Stimulated activated CD4-positive, alpha-beta T cell treated with anti-CD3 and anti-CD28 coated beads, Interleukin-4, amount 100 ng/mL, for 1 hour (primary cell): ENCODE data around the gene CADPS2.
"Not testable (repeated sequence)": the region's sequence is repeated elsewhere in the genome, so short reads cannot be mapped to it uniquely, and the experiment has no call there.

Experiments used
- DNase-seq: peaks from one replicate; pipeline ENCODE4 v3.0.0-alpha.2; 2020

CADPS2 gene

GRCh38 chr7:122702872-122703510 is 183.3 kb downstream of the CADPS2 start, which contains the start of gene RNF148:
Gene RNF148, minus strand, starts transcription at chr7:122702922. Its CDS starts 172 bp downstream, at chr7:122702750.
- DNase-seq = no peak

- no peak for DNase-seq
Observed at GRCh38 chr7:122699017-122699416, 187.2 kb downstream of the CADPS2 start, which contains the start of gene RNF133. Gene RNF133, minus strand, starts transcription at chr7:122699117. Its CDS starts 199 bp downstream, at chr7:122698918.

- no peak for DNase-seq
Observed at GRCh38 chr7:122695816-122696215, 190.4 kb downstream of the CADPS2 start.

GRCh38 chr7:122694697-122695096 is 191.6 kb downstream of the CADPS2 start:
- no peak for DNase-seq

- no peak for DNase-seq
Observed at GRCh38 chr7:122692769-122693309, 193.4 kb downstream of the CADPS2 start.

- no peak for DNase-seq
Observed at GRCh38 chr7:122691569-122692235, 194.6 kb downstream of the CADPS2 start.

GRCh38 chr7:122689346-122690109 is 196.7 kb downstream of the CADPS2 start:
- no peak for DNase-seq

GRCh38 chr7:122688400-122688998 is 197.8 kb downstream of the CADPS2 start:
- DNase-seq = no peak

GRCh38 chr7:122686360-122686878 is 199.8 kb downstream of the CADPS2 start:
- DNase-seq = no peak

- no peak for DNase-seq
Observed at GRCh38 chr7:122684504-122684903, 201.8 kb downstream of the CADPS2 start.

- DNase-seq = no peak
Observed at GRCh38 chr7:122682815-122683550, 203.3 kb downstream of the CADPS2 start.

- not testable (repeated sequence) for DNase-seq
Observed at GRCh38 chr7:122681186-122681585, 205.1 kb downstream of the CADPS2 start.

- DNase-seq = no peak
Observed at GRCh38 chr7:122679813-122680212, 206.4 kb downstream of the CADPS2 start.

- DNase-seq = not testable (repeated sequence)
Observed at GRCh38 chr7:122679269-122679709, 207.0 kb downstream of the CADPS2 start.

- DNase-seq = no peak
Observed at GRCh38 chr7:122677149-122677548, 209.1 kb downstream of the CADPS2 start.

GRCh38 chr7:122676466-122676865 is 209.8 kb downstream of the CADPS2 start:
- no peak for DNase-seq

- DNase-seq = no peak
Observed at GRCh38 chr7:122675621-122676020, 210.6 kb downstream of the CADPS2 start.

GRCh38 chr7:122675011-122675410 is 211.2 kb downstream of the CADPS2 start:
- DNase-seq = no peak

GRCh38 chr7:122674502-122674901 is 211.8 kb downstream of the CADPS2 start:
- no peak for DNase-seq

GRCh38 chr7:122673951-122674350 is 212.3 kb downstream of the CADPS2 start:
- no peak for DNase-seq

- DNase-seq = no peak
Observed at GRCh38 chr7:122672536-122672935, 213.7 kb downstream of the CADPS2 start.

GRCh38 chr7:122663733-122664132 is 222.5 kb downstream of the CADPS2 start:
- no peak for DNase-seq
